ENCODE results near the gene KIAA1671. TPM values are rescaled to one million over a fixed set of nuclear protein-coding genes. Genes with fewer than 3 reads are reported as not detected.

KIAA1671 gene
- total and polyA plus RNA-seq, 2 of the 13 experiments (the other 11 are each of a cell fraction or from before 2014, with no cell fraction given), result 13.5 to 13.6 TPM

GRCh38 chr22:25210793-25211192 lies 258.3 kb downstream of the KIAA1671 start:
- in situ Hi-C loops (cut with HindIII; ENCODE audit: extremely low pct_ligation_motif_present, low pct_unique_long_range_greater_than_20kb), result no loop called here
- no peak overlapping the region for H3K9ac ChIP-seq (ENCODE audit: insufficient read depth, low read depth, low read length)
- POLR2A ChIA-PET, result no interaction called here
- no peak overlapping the region for H3K4me2 ChIP-seq (ENCODE audit: low read depth, low read length)
- no peaks in the 10 kb centered on the region for H3K36me3 ChIP-seq (replicated peaks in 1 of 2; ENCODE audit: control insufficient read depth in 1 of 2, insufficient read depth in 2 of 2, low read length in 2 of 2)
- no peak overlapping the region for H3K4me3 ChIP-seq (replicated peaks in 1 of 3; ENCODE audit: insufficient read depth in 1 of 3, low read depth in 2 of 3, low read length in 3 of 3)
- no peaks in the 10 kb centered on the region for H3K9me3 ChIP-seq (ENCODE audit: low read length)
- WGBS (ENCODE audit: low lambda C conversion rate), result 33% methylated on average over 2 of the region's 3 CpGs
- TF ChIP-seq MAFK (conservative IDR thresholded peaks at IDR 0.05 in 1 of 2, IDR thresholded peaks at IDR 0.05 in 1 of 2; ENCODE audit: low read length in 2 of 2), result no peak
- no peak for TF ChIP-seq ATF3 (CRISPR knock-in tag; IDR thresholded peaks at IDR 0.05)
- TF ChIP-seq ZNF292 (CRISPR knock-in tag; IDR thresholded peaks at IDR 0.05; ENCODE audit: borderline replicate concordance, low read depth), result no peak
- TF ChIP-seq ZNF510 (CRISPR knock-in tag; IDR thresholded peaks at IDR 0.05; ENCODE audit: low read depth), result no peak
- TF ChIP-seq PRDM4 (CRISPR knock-in tag; IDR thresholded peaks at IDR 0.05; ENCODE audit: borderline replicate concordance), result no peak
- TF ChIP-seq ZNF577 (CRISPR knock-in tag; IDR thresholded peaks at IDR 0.05; ENCODE audit: borderline replicate concordance, low read depth), result no peak
- TF ChIP-seq GMEB1 (CRISPR knock-in tag; IDR thresholded peaks at IDR 0.05; ENCODE audit: borderline replicate concordance), result no peak
- TF ChIP-seq ZSCAN25 (CRISPR knock-in tag; IDR thresholded peaks at IDR 0.05), result no peak
- H3K27ac ChIP-seq (ENCODE audit: extremely low read length, insufficient read depth, low read length), result no peak overlapping the region
- BruUV-seq (replicated peaks), result no TSS peak
- no peaks in the 10 kb centered on the region for H4K20me1 ChIP-seq (ENCODE audit: insufficient read depth, low read length)
- ATAC-seq (no peak), DNase-seq (ENCODE audit: low spot score) (no peak), FAIRE-seq (no peak)
- no peaks in the 10 kb centered on the region for H3K27me3 ChIP-seq (ENCODE audit: control insufficient read depth in 1 of 2, insufficient read depth in 2 of 2, low read length in 2 of 2)
- intact Hi-C loops (cut with micrococcal nuclease; ENCODE audit: unreplicated experiment), result no loop called here
- H3K4me1 ChIP-seq (ENCODE audit: insufficient read depth, low read length), result peaks cover 17% of the 10 kb centered on the region
- H3K79me2 ChIP-seq (ENCODE audit: insufficient read depth, low read length), result no peaks in the 10 kb centered on the region
- CTCF ChIA-PET (ENCODE audit: low intra/inter-chr PET ratio, low total read pairs), result no interaction called here
- no peak overlapping the region for H2AFZ ChIP-seq (ENCODE audit: low read length)
